Endodermal cell (in vitro differentiated cells): ENCODE results near the gene NAT8L. TPM values are rescaled to one million over a fixed set of nuclear protein-coding genes. Genes with fewer than 3 reads are reported as not detected.

Experiments used
- DNase-seq: peaks from one replicate; pipeline ENCODE4 v3.0.0-alpha.2; 2017
- H3K27ac ChIP-seq: 2 replicates; pipeline ENCODE4 v1.5.1; 2013; ENCODE audit warnings: mild to moderate bottlenecking, low read depth, low read length, moderate library complexity
- H3K27me3 ChIP-seq: 2 replicates; pipeline ENCODE4 v1.6.1; 2013; ENCODE audit warnings: mild to moderate bottlenecking, low read length, moderate library complexity; ENCODE audit not compliant: insufficient read depth, control insufficient read depth, poor library complexity, severe bottlenecking
- H3K36me3 ChIP-seq: 2 replicates; pipeline ENCODE4 v1.7.0; 2013; ENCODE audit warnings: mild to moderate bottlenecking, low read length, moderate library complexity; ENCODE audit not compliant: control insufficient read depth, insufficient read depth
- H3K4me1 ChIP-seq: one replicate; pipeline ENCODE4 v1.7.0; 2013; ENCODE audit warnings: low read length; ENCODE audit not compliant: control insufficient read depth, insufficient read depth
- H3K4me3 ChIP-seq: 2 replicates; pipeline ENCODE4 v1.5.1; 2013; ENCODE audit warnings: mild to moderate bottlenecking, low read length, moderate library complexity
- H3K9ac ChIP-seq: 2 replicates; pipeline ENCODE4 v1.6.1; 2013; ENCODE audit warnings: mild to moderate bottlenecking, low read length, moderate library complexity; ENCODE audit not compliant: poor library complexity, severe bottlenecking; ENCODE audit errors: extremely low read depth
- H3K9me3 ChIP-seq: 2 replicates; pipeline ENCODE4 v1.6.1; 2013; ENCODE audit warnings: mild to moderate bottlenecking, low read length, moderate library complexity; ENCODE audit not compliant: control insufficient read depth
- H3K27ac Mint-ChIP-seq: 2 replicates; pipeline ENCODE4 v1.8.0; 2020; ENCODE audit warnings: mixed read lengths
- H3K27me3 Mint-ChIP-seq: 2 replicates; pipeline ENCODE4 v1.8.0; 2021; ENCODE audit warnings: mild to moderate bottlenecking, mixed read lengths; ENCODE audit not compliant: insufficient read depth
- H3K36me3 Mint-ChIP-seq: 2 replicates; pipeline ENCODE4 v1.8.0; 2020; ENCODE audit warnings: low read depth, mixed read lengths
- H3K4me1 Mint-ChIP-seq: 2 replicates; pipeline ENCODE4 v1.8.0; 2020; ENCODE audit warnings: mixed read lengths
- H3K4me3 Mint-ChIP-seq: 2 replicates; pipeline ENCODE4 v1.8.0; 2020; ENCODE audit warnings: mild to moderate bottlenecking, moderate library complexity, mixed read lengths
- H3K9me3 Mint-ChIP-seq: 2 replicates; pipeline ENCODE4 v1.8.0; 2020; ENCODE audit warnings: mild to moderate bottlenecking, mixed read lengths
- WGBS, 2 experiments: methylation state at CpG; one replicate each; pipeline versions ENCODE4 v1.1.5 to v1.1.7; 2013; ENCODE audit warnings: missing lambda C conversion rate in 2 of 2, mixed read lengths in 1 of 2; ENCODE audit not compliant: insufficient coverage in 1 of 2, insufficient read length in 1 of 2; 5-methylcytosine and 5-hydroxymethylcytosine counted together
- total RNA-seq, 2 donors: library from RNA; stranded (reverse); fragmentation: NEBNext Ultra II Directional in 1 of 2; extraction: Animal tissue kit (Norgen Biotek cat#: 25700) in 1 of 2; gene quantifications; 2 replicates in 1 of 2; 3 replicates in 1 of 2; pipeline ENCODE4 v1.2.1, GENCODE V29; 2021
- TF ChIP-seq, protein P1 (sequence below): fragments of 200-600 bp; sonication (generic); conservative IDR thresholded peaks from 2 replicates; pipeline ENCODE4 v1.5.0; 2021; ENCODE audit warnings: antibody characterized with exemption, mild to moderate bottlenecking

The NAT8L gene
- total RNA-seq, 2 donors from 2014 or later, result 5.0 to 6.4 TPM

DNA sequence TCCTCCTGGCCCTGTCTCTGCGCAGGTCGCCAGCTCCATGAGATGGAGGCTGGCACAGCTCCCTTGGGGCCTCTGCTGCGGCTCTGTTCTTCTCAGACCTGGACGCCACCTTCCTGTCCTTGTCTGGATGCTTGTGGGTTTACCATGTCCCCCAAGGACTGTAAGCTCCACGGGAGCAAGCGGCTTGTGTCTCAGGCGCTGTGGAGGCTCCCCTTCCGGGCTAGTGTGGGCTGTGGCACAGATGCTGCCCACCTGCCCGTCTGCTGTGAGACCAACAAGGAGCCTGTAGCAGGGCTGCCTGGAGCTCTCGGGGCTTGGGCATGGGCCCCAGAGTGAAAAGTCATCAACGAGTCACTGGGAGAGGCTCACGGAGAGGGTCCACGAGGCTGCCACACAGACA lies 25.2 kb downstream of the NAT8L start:
- TF ChIP-seq, protein P1, sequence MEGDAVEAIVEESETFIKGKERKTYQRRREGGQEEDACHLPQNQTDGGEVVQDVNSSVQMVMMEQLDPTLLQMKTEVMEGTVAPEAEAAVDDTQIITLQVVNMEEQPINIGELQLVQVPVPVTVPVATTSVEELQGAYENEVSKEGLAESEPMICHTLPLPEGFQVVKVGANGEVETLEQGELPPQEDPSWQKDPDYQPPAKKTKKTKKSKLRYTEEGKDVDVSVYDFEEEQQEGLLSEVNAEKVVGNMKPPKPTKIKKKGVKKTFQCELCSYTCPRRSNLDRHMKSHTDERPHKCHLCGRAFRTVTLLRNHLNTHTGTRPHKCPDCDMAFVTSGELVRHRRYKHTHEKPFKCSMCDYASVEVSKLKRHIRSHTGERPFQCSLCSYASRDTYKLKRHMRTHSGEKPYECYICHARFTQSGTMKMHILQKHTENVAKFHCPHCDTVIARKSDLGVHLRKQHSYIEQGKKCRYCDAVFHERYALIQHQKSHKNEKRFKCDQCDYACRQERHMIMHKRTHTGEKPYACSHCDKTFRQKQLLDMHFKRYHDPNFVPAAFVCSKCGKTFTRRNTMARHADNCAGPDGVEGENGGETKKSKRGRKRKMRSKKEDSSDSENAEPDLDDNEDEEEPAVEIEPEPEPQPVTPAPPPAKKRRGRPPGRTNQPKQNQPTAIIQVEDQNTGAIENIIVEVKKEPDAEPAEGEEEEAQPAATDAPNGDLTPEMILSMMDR, result no peak
- H3K27me3 ChIP-seq, result no peaks in the 10 kb centered on the region
- H3K9me3 ChIP-seq, result no peaks in the 10 kb centered on the region
- H3K4me3 ChIP-seq, result no peak overlapping the region
- Mint-ChIP-seq H3K9me3 (no peaks in the 10 kb centered on the region), H3K27me3 (peaks cover 3% of the 10 kb centered on the region), H3K4me3 (no peak overlapping the region), H3K4me1 (peaks cover 2% of the 10 kb centered on the region), H3K36me3 (no peaks in the 10 kb centered on the region), H3K27ac (no peak overlapping the region)
- WGBS, 2 experiments, result 90 to 91% methylated on average over 11 to 13 of the region's 13 CpGs
- H3K9ac ChIP-seq, result no peak overlapping the region
- DNase-seq, result peak; percentile 33
- H3K36me3 ChIP-seq, result no peaks in the 10 kb centered on the region
- H3K4me1 ChIP-seq, result no peaks in the 10 kb centered on the region
- H3K27ac ChIP-seq, result no peak overlapping the region

DNA sequence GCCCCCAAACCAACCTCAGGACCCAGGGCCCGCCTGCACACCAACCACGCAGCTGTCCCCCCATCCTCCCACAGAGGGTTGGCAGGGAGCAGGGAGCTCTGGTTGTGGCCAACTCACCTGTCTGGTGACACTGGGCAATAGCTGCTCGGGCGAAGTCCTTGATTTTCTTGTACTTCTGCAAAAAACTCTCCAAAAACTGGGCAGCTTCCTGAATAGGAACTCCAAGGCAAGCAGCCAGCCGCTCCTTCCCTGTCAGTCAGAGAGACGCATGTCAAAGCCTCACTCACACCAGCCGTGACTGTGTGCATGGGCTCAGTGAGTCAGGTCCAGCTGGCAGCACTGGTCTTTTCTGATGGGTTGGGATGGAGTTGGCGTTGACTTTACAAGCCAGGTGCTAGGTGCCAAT lies 26.4 kb downstream of the NAT8L start:
- no peak overlapping the region for H3K27ac Mint-ChIP-seq
- Histone ChIP-seq H3K9me3 (no peaks in the 10 kb centered on the region), H3K4me3 (no peak overlapping the region), H3K27me3 (peaks cover 6% of the 10 kb centered on the region), H3K9ac (no peak overlapping the region), H3K4me1 (no peaks in the 10 kb centered on the region), H3K36me3 (no peaks in the 10 kb centered on the region), H3K27ac (no peak overlapping the region)
- no peak overlapping the region for H3K4me3 Mint-ChIP-seq
- H3K9me3 Mint-ChIP-seq, result no peaks in the 10 kb centered on the region
- no peaks in the 10 kb centered on the region for H3K36me3 Mint-ChIP-seq
- peaks cover 8% of the 10 kb centered on the region for H3K27me3 Mint-ChIP-seq
- peaks cover 2% of the 10 kb centered on the region for H3K4me1 Mint-ChIP-seq
- TF ChIP-seq, protein P1, result no peak
- peak; percentile 27 for DNase-seq
- 94 to 95% methylated on average over 7 to 8 of the region's 8 CpGs for WGBS, 2 experiments

DNA sequence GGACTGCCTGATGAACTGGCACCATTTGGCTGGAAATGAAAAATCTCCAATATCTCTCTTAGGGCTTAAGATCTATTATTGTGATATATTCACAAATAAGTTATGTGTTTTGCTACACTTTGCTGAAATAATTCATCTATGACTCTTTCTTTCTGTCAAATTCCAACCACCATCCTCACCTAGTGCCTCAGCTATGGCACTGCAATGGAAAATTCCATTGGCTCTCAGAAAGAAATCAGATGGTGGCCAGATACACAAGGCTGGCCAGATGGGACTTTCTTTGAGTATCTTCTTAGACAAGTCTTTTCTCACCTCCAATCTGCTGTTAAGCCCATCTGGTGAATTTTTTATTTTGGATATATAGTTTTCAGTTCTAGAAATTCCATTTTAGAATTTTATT lies 28.0 kb downstream of the NAT8L start:
- no peak overlapping the region for H3K9ac ChIP-seq
- TF ChIP-seq, protein P1, result peak; percentile 57
- H3K9me3 ChIP-seq, result no peaks in the 10 kb centered on the region
- Mint-ChIP-seq H3K27ac (no peak overlapping the region), H3K4me3 (no peak overlapping the region), H3K4me1 (peaks cover 2% of the 10 kb centered on the region), H3K27me3 (peaks cover 7% of the 10 kb centered on the region), H3K9me3 (no peaks in the 10 kb centered on the region), H3K36me3 (no peaks in the 10 kb centered on the region)
- H3K4me1 ChIP-seq, result no peaks in the 10 kb centered on the region
- H3K4me3 ChIP-seq, result no peak overlapping the region
- H3K27ac ChIP-seq, result no peak overlapping the region
- DNase-seq, result peak; percentile 24
- no peaks in the 10 kb centered on the region for H3K36me3 ChIP-seq
- H3K27me3 ChIP-seq, result peaks cover 23% of the 10 kb centered on the region
